Trophoblast cell (in vitro differentiated cells and primary cell): Measurements from ENCODE around the gene CHRNA10.

Source experiments
- DNase-seq, 2 donors: peaks; one replicate each; pipeline ENCODE4 v3.0.0-alpha.2; 2016
- H2AFZ ChIP-seq: 2 replicates; pipeline ENCODE4 v1.6.1; 2013; ENCODE audit warnings: low read length, moderate library complexity, mild to moderate bottlenecking; ENCODE audit not compliant: insufficient read depth, poor library complexity
- H2AK5ac ChIP-seq: 2 replicates; pipeline ENCODE4 v1.6.1; 2013; ENCODE audit warnings: mild to moderate bottlenecking, low read length
- H2BK120ac ChIP-seq: 2 replicates; pipeline ENCODE4 v1.6.1; 2013; ENCODE audit warnings: low read length, mild to moderate bottlenecking, moderate library complexity; ENCODE audit not compliant: insufficient read depth, poor library complexity
- H2BK12ac ChIP-seq: 2 replicates; pipeline ENCODE4 v1.6.1; 2013; ENCODE audit warnings: mild to moderate bottlenecking, low read length, moderate library complexity
- H2BK5ac ChIP-seq: 2 replicates; pipeline ENCODE4 v1.6.1; 2013; ENCODE audit warnings: low read length, low read depth, moderate library complexity, mild to moderate bottlenecking; ENCODE audit not compliant: poor library complexity
- H3K14ac ChIP-seq: 2 replicates; pipeline ENCODE4 v1.6.1; 2013; ENCODE audit warnings: mild to moderate bottlenecking, low read length
- H3K18ac ChIP-seq: 2 replicates; pipeline ENCODE4 v1.6.1; 2013; ENCODE audit warnings: mild to moderate bottlenecking, low read length
- H3K23ac ChIP-seq: 2 replicates; pipeline ENCODE4 v1.6.1; 2013; ENCODE audit warnings: low read length
- H3K27ac ChIP-seq: 2 replicates; pipeline ENCODE4 v1.5.1; 2013; ENCODE audit warnings: low read depth, mild to moderate bottlenecking, inconsistent platforms, low read length, moderate library complexity
- H3K27me3 ChIP-seq: 2 replicates; pipeline ENCODE4 v1.6.1; 2013; ENCODE audit warnings: inconsistent platforms, mild to moderate bottlenecking, low read length, moderate library complexity; ENCODE audit not compliant: insufficient read depth
- H3K36me3 ChIP-seq, 2 experiments: 1 replicate in 1 of 2; 2 replicates in 1 of 2; pipeline ENCODE4 v1.6.1; 2013; ENCODE audit warnings: low read length in 2 of 2, mild to moderate bottlenecking in 2 of 2, moderate library complexity in 1 of 2; ENCODE audit not compliant: insufficient read depth in 2 of 2, control insufficient read depth in 1 of 2
- H3K4ac ChIP-seq: 2 replicates; pipeline ENCODE4 v1.6.1; 2013; ENCODE audit warnings: low read depth, mild to moderate bottlenecking, low read length, moderate library complexity
- H3K4me1 ChIP-seq, 2 experiments: 1 replicate in 1 of 2; 2 replicates in 1 of 2; pipeline ENCODE4 v1.6.1; 2013; ENCODE audit warnings: low read length in 2 of 2, mild to moderate bottlenecking in 2 of 2, moderate library complexity in 1 of 2; ENCODE audit not compliant: insufficient read depth in 2 of 2, control insufficient read depth in 1 of 2
- H3K4me2 ChIP-seq: 2 replicates; pipeline ENCODE4 v1.6.1; 2013; ENCODE audit warnings: inconsistent platforms, mild to moderate bottlenecking, low read length, moderate library complexity
- H3K4me3 ChIP-seq: 2 replicates; pipeline ENCODE4 v1.5.1; 2013; ENCODE audit warnings: mild to moderate bottlenecking, low read depth, low read length, inconsistent platforms
- H3K79me1 ChIP-seq: one replicate; pipeline ENCODE4 v1.6.1; 2013; ENCODE audit warnings: low read length
- H3K79me2 ChIP-seq: 2 replicates; pipeline ENCODE4 v1.6.1; 2013; ENCODE audit warnings: low read length, mild to moderate bottlenecking; ENCODE audit not compliant: control insufficient read depth, insufficient read depth, poor library complexity
- H3K9ac ChIP-seq: 2 replicates; pipeline ENCODE4 v1.6.1; 2013; ENCODE audit warnings: mild to moderate bottlenecking, low read length
- H3K9me3 ChIP-seq: 2 replicates; pipeline ENCODE4 v1.6.1; 2013; ENCODE audit warnings: low read depth, mild to moderate bottlenecking, control low read depth, inconsistent platforms, low read length; ENCODE audit not compliant: insufficient read depth
- H4K12ac ChIP-seq: 2 replicates; pipeline ENCODE4 v1.6.1; 2013; ENCODE audit warnings: low read depth, mild to moderate bottlenecking, low read length, moderate library complexity
- H4K8ac ChIP-seq: 2 replicates; pipeline ENCODE4 v1.6.1; 2013; ENCODE audit warnings: low read depth, mild to moderate bottlenecking, low read length, moderate library complexity
- H4K91ac ChIP-seq: one replicate; pipeline ENCODE4 v1.6.1; 2013; ENCODE audit warnings: low read depth, mild to moderate bottlenecking, low read length, moderate library complexity
- WGBS: extraction: QIAGEN DNeasy Blood & Tissue Kit; methylation state at CpG from one replicate; pipeline ENCODE4 v1.1.7; 2013; ENCODE audit warnings: missing lambda C conversion rate; ENCODE audit not compliant: insufficient read length, insufficient coverage; ENCODE audit errors: extremely low coverage; 5-methylcytosine and 5-hydroxymethylcytosine counted together

CHRNA10 gene

DNA sequence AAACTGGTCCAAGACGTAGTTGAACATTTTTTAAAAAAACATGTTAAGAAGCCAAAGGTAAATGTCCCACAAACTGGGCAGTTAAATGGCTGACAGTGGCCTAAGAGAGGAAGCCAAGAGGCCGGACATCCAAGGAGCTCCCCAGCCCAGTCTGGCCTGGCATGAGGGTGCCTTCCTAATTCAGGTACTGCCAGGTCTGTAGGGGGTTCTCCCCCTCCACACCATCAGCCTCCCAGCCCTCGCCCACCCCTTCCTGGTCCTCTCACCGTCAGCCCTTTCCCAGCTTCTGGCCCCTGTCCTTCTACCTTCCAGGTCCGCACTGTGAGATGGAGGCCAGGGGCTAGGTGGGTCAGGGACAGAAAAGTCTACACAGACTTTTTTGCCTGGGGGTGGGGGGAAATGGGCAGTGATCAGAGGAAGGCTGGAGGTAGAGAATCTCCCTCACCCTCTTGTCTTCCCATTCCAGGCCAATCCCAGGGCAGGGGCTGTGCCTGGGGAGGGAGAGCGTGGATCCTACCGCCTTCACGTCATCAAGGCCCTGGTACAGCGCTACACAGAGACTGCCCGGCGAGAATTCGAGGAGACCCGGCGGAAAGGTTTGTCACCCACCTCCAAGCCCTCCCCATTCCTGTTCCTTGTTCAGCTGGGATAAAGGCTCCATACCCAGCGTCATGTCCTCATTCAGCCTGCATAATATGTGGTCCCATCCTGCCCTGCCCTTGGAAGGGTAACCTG lies 35.4 kb downstream of the CHRNA10 start:
- H3K9ac ChIP-seq: no peak overlapping the region
- no peaks in the 10 kb centered on the region for H3K79me1 ChIP-seq
- no peak overlapping the region for H2AK5ac ChIP-seq
- H2BK5ac ChIP-seq: no peak overlapping the region
- no peak overlapping the region for H2AFZ ChIP-seq
- no peak overlapping the region for H4K8ac ChIP-seq
- H3K36me3 ChIP-seq: no peaks in the 10 kb centered on the region
- no peaks in the 10 kb centered on the region for H3K79me2 ChIP-seq
- H3K4ac ChIP-seq: no peak overlapping the region
- H2BK120ac ChIP-seq: no peak overlapping the region
- H4K12ac ChIP-seq: no peak overlapping the region
- no CpG with 5 or more reads among the region's 15 CpGs for WGBS
- no peak overlapping the region for H3K27ac ChIP-seq
- H3K4me1 ChIP-seq: peaks cover 1 to 2% of the 10 kb centered on the region in 2 experiments
- no peak overlapping the region for H3K4me3 ChIP-seq
- no peak overlapping the region for H4K91ac ChIP-seq
- no peak overlapping the region for H3K4me2 ChIP-seq
- no peaks in the 10 kb centered on the region for H3K9me3 ChIP-seq
- H3K14ac ChIP-seq: no peak overlapping the region
- H3K27me3 ChIP-seq: no peaks in the 10 kb centered on the region
- no peak overlapping the region for H3K18ac ChIP-seq
- H2BK12ac ChIP-seq: no peak overlapping the region
- DNase-seq: no peak
- H3K23ac ChIP-seq: no peak overlapping the region

DNA sequence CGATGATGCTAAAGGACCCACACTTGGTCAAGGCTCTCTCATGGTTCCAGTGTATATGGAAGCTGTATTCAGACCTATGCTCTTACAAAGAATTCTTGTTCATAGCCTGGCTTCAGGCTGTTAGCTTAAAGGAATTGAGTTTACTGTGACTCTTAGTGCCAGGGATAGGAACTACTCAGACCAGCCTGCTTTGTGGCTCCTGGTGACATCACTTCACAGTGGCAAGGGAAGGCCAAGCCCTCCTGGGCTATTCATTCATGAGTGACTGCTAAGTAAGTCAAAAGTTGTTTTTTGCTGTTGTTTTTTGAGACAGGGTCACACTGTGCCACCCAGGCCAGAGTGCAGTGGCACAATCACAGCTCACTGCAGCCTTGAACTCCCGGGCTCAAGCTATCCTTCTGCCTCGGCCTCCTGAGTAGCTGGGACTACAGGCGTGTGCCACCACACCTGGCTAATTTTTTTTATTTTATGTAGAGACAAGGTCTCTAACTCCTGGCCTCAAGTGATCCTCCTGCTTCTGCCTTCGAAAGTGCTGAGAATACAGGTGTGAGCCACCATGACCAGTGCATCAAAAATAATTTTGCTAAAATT lies 39.0 kb downstream of the CHRNA10 start:
- Histone ChIP-seq H3K14ac (no peak overlapping the region), H3K4me1 (peaks cover 1 to 2% of the 10 kb centered on the region in 2 experiments)

DNA sequence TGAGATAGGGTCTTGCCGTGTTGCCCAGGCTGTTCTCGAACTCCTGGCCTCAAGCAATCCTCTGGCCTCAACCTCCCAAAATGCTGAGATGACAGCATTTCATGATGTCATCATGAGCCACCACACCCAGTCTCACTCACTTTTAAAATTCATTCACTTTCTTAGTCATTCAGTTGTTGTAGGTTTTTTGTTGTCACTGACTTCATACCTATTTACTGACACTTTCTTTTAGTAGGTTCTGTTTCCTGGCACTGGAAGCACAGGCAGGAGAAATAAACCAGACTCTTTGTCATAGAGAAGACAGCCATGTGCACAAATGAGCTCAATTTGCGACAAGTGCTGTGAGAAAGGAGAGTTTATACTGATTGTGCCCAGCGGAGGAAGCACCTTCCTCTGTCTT lies 39.9 kb downstream of the CHRNA10 start:
- Histone ChIP-seq H3K27me3 (no peaks in the 10 kb centered on the region), H3K4me3 (no peak overlapping the region), H3K4me2 (no peak overlapping the region), H3K79me1 (no peaks in the 10 kb centered on the region), H3K23ac (no peak overlapping the region), H3K4ac (no peak overlapping the region), H4K91ac (no peak overlapping the region), H2AK5ac (no peak overlapping the region), H3K9ac (no peak overlapping the region), H3K27ac (no peak overlapping the region), H4K8ac (no peak overlapping the region), H3K9me3 (peaks cover 1% of the 10 kb centered on the region), H2AFZ (no peak overlapping the region), H3K36me3 (no peaks in the 10 kb centered on the region), H2BK12ac (no peak overlapping the region), H3K14ac (no peak overlapping the region), H2BK5ac (no peak overlapping the region), H3K4me1 (peaks cover 1 to 2% of the 10 kb centered on the region in 2 experiments), H4K12ac (no peak overlapping the region), H3K18ac (no peak overlapping the region), H2BK120ac (no peak overlapping the region), H3K79me2 (no peaks in the 10 kb centered on the region)
- no peak for DNase-seq
- no CpG with 5 or more reads among the region's 4 CpGs for WGBS

More for the DNA sequence above, 39.0 kb downstream of the CHRNA10 start:
- Histone ChIP-seq H4K91ac (no peak overlapping the region), H2BK5ac (no peak overlapping the region), H4K8ac (no peak overlapping the region), H2BK120ac (no peak overlapping the region), H3K23ac (no peak overlapping the region), H3K27me3 (no peaks in the 10 kb centered on the region), H3K79me1 (no peaks in the 10 kb centered on the region), H3K4me3 (no peak overlapping the region), H2AFZ (no peak overlapping the region), H3K27ac (no peak overlapping the region), H4K12ac (no peak overlapping the region), H3K9me3 (peaks cover 1% of the 10 kb centered on the region), H3K18ac (no peak overlapping the region), H3K4me2 (no peak overlapping the region), H3K79me2 (no peaks in the 10 kb centered on the region), H3K9ac (no peak overlapping the region), H2AK5ac (no peak overlapping the region), H3K4ac (no peak overlapping the region), H3K36me3 (no peaks in the 10 kb centered on the region), H2BK12ac (no peak overlapping the region)
- WGBS: no CpG with 5 or more reads among the region's 5 CpGs
- no peak for DNase-seq

DNA sequence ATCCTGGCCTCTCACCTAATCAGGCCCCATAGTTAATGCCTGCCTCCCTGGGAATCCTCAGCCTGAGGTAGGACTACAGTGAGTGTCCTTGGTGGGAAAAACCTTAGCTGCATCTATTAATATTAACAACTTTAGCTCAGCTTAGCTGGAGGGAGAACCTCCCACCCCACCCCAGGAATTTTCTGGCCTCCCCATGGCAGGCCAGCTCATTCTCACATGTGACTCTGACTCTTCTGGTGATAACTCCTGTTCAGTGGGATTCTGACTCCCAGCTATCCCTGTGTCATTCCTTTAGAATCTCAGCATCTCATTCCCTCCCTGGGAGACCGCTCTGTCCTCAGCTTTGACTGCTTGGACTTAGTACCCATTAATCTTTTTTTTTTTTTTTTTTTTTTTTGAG lies 43.9 kb downstream of the CHRNA10 start:
- H3K79me2 ChIP-seq: no peaks in the 10 kb centered on the region
- H3K27me3 ChIP-seq: no peaks in the 10 kb centered on the region
- no peak overlapping the region for H3K27ac ChIP-seq
- DNase-seq: no peak
- no peak overlapping the region for H3K4me2 ChIP-seq
- H4K12ac ChIP-seq: no peak overlapping the region
- no peaks in the 10 kb centered on the region for H3K79me1 ChIP-seq
- peaks cover 1% of the 10 kb centered on the region for H3K9me3 ChIP-seq
- no peak overlapping the region for H3K4me3 ChIP-seq
- H2AFZ ChIP-seq: no peak overlapping the region
- no peak overlapping the region for H3K4ac ChIP-seq
- no peak overlapping the region for H3K23ac ChIP-seq
- no peak overlapping the region for H3K14ac ChIP-seq
- no peak overlapping the region for H2BK5ac ChIP-seq
- no peak overlapping the region for H2BK120ac ChIP-seq
- H3K9ac ChIP-seq: no peak overlapping the region
- no peak overlapping the region for H4K91ac ChIP-seq
- peaks cover 1 to 2% of the 10 kb centered on the region in 2 experiments for H3K4me1 ChIP-seq
- no peak overlapping the region for H4K8ac ChIP-seq
- H3K36me3 ChIP-seq: no peaks in the 10 kb centered on the region
- no peak overlapping the region for H2AK5ac ChIP-seq
- no CpG with 5 or more reads among the region's 1 CpG for WGBS
- no peak overlapping the region for H3K18ac ChIP-seq
- no peak overlapping the region for H2BK12ac ChIP-seq
